ENCODE measurements around the gene RING1. TPM values are rescaled to one million over a fixed set of nuclear protein-coding genes. Genes with fewer than 3 reads are reported as not detected.
A peak's percentile ranks its signal among the peaks of the same experiment; 100 is the strongest.

The RING1 gene
- total and polyA plus RNA-seq, 10 of the 15 experiments (the other 5 are each of a cell fraction or from before 2014, with no cell fraction given) = 2.0 to 27.2 (median 15.8) TPM

GRCh38 chr6:33247977-33248642 lies 39.8 kb downstream of the RING1 start (continued):
- TF ChIP-seq CTCF (IDR thresholded peaks at IDR 0.05 in 2 of 3, conservative IDR thresholded peaks at IDR 0.05 in 1 of 3; ENCODE audit: control insufficient read depth in 2 of 3, extremely low read depth in 1 of 3, insufficient read depth in 1 of 3, low read depth in 3 of 3, low read length in 3 of 3) (peak; percentile 91 to 94 (median 92)), E4F1 (IDR thresholded peaks at IDR 0.05; ENCODE audit: borderline replicate concordance, partially characterized antibody) (no peak), BCL3 (IDR thresholded peaks at IDR 0.05; ENCODE audit: borderline replicate concordance, insufficient read depth, low read depth, low read length, poor library complexity, severe bottlenecking) (no peak), RELA (IDR thresholded peaks at IDR 0.05; ENCODE audit: borderline replicate concordance, partially characterized antibody) (peak; percentile 33), SP1 (IDR thresholded peaks at IDR 0.05; ENCODE audit: low read depth, low read length) (peak; percentile 23), SMARCA5 (IDR thresholded peaks at IDR 0.05) (peak; percentile 81; the same call in 1 of the 2 replicates), POLR2AphosphoS2 (IDR thresholded peaks at IDR 0.05; ENCODE audit: low read depth, low read length) (no peak), PKNOX1 (IDR thresholded peaks at IDR 0.05) (no peak), IRF4 (IDR thresholded peaks at IDR 0.05; ENCODE audit: low read depth, low read length) (0 out of 2 replicates have a peak, but pooled peaks have one; percentile 33)
